Suprapubic skin (tissue), 4 donors: Measurements from ENCODE around the gene AMBRA1. TPM values are rescaled to one million over a fixed set of nuclear protein-coding genes. Genes with fewer than 3 reads are reported as not detected.
"Not testable (repeated sequence)": the region's sequence is repeated elsewhere in the genome, so short reads cannot be mapped to it uniquely, and the experiment has no call there.

Experiments
- DNase-seq, 2 donors: peaks; one replicate each; pipeline ENCODE4 v3.0.0-alpha.2; 2019; ENCODE audit warnings: low spot score in 2 of 2
- H3K27ac ChIP-seq: fragments of 200-600 bp; sonication (generic); one replicate; pipeline ENCODE4 v1.5.1; 2019
- H3K27me3 ChIP-seq: fragments of 200-600 bp; sonication (generic); one replicate; pipeline ENCODE4 v1.5.1; 2019
- H3K36me3 ChIP-seq: fragments of 200-600 bp; sonication (generic); one replicate; pipeline ENCODE4 v1.5.1; 2019
- H3K4me1 ChIP-seq: fragments of 200-600 bp; sonication (generic); one replicate; pipeline ENCODE4 v1.5.1; 2019
- H3K4me3 ChIP-seq: fragments of 200-600 bp; sonication (generic); one replicate; pipeline ENCODE4 v1.5.1; 2019; ENCODE audit warnings: mild to moderate bottlenecking
- H3K9me3 ChIP-seq: fragments of 200-600 bp; sonication (generic); one replicate; pipeline ENCODE4 v1.5.1; 2019
- CTCF ChIP-seq, 2 donors: fragments of 200-600 bp in 1 of 2; fragments of 450-650 bp in 1 of 2; sonication (generic) in 1 of 2; IDR thresholded peaks; one replicate each; pipeline ENCODE4 v1.5.1; 2016 to 2019; ENCODE audit warnings: antibody characterized with exemption in 2 of 2, mild to moderate bottlenecking in 1 of 2, moderate library complexity in 1 of 2
- EP300 ChIP-seq: sonication (generic); formaldehyde crosslinking; IDR thresholded peaks from one replicate; pipeline ENCODE4 v1.6.1; 2017; ENCODE audit warnings: antibody characterized with exemption
- POLR2A ChIP-seq, 2 donors: fragments of 450-650 bp; IDR thresholded peaks; one replicate each; pipeline ENCODE4 v1.6.1; 2017; ENCODE audit warnings: antibody characterized with exemption in 2 of 2, mild to moderate bottlenecking in 2 of 2, moderate library complexity in 2 of 2
- POLR2AphosphoS5 ChIP-seq, 3 donors: sonication (generic); formaldehyde crosslinking; IDR thresholded peaks; one replicate each; pipeline ENCODE4 v1.6.1; 2017; ENCODE audit warnings: antibody characterized with exemption in 3 of 3
- WGBS: methylation state at CpG from one replicate; pipeline ENCODE4 v1.1.5; 2018; 5-methylcytosine and 5-hydroxymethylcytosine counted together
- total RNA-seq, 4 donors: library from RNA; depleted of rRNA; stranded (reverse); fragments of >200 nt; gene quantifications; one replicate each; pipeline ENCODE4 v1.1.0, GENCODE V29; 2016

AMBRA1 gene
- total RNA-seq, 4 donors from 2014 or later: 38.6 to 63.2 (median 45.6) TPM

GRCh38 chr11:46590740-46591605 is 2.9 kb downstream of the AMBRA1 start:
- H3K9me3 ChIP-seq: no peaks in the 10 kb centered on the region
- peak overlapping the region; percentile 13 for H3K4me3 ChIP-seq
- H3K4me1 ChIP-seq: peaks cover 52% of the 10 kb centered on the region
- 33% methylated on average over 11 of the region's 11 CpGs for WGBS
- H3K27ac ChIP-seq: no peak overlapping the region
- peaks cover 2% of the 10 kb centered on the region for H3K36me3 ChIP-seq
- no peak for TF ChIP-seq POLR2AphosphoS5 (IDR thresholded peaks at IDR 0.05)
- no peak for TF ChIP-seq CTCF (IDR thresholded peaks at IDR 0.05)
- no peak for TF ChIP-seq EP300
- TF ChIP-seq POLR2A (IDR thresholded peaks at IDR 0.05): no peak
- H3K27me3 ChIP-seq: no peaks in the 10 kb centered on the region
- no peak for DNase-seq

GRCh38 chr11:46588915-46589314 is 4.9 kb downstream of the AMBRA1 start:
- H3K4me1 ChIP-seq: peaks cover 43% of the 10 kb centered on the region
- no peak overlapping the region for H3K4me3 ChIP-seq
- H3K27ac ChIP-seq: no peak overlapping the region
- no peak for DNase-seq
- no peaks in the 10 kb centered on the region for H3K9me3 ChIP-seq
- peaks cover 2% of the 10 kb centered on the region for H3K36me3 ChIP-seq
- TF ChIP-seq CTCF (IDR thresholded peaks at IDR 0.05) (no peak), EP300 (no peak), POLR2AphosphoS5 (IDR thresholded peaks at IDR 0.05) (no peak), POLR2A (IDR thresholded peaks at IDR 0.05) (no peak)
- no peaks in the 10 kb centered on the region for H3K27me3 ChIP-seq

- DNase-seq: no peak
- Histone ChIP-seq H3K27me3 (no peaks in the 10 kb centered on the region), H3K9me3 (no peaks in the 10 kb centered on the region), H3K4me3 (no peak overlapping the region), H3K27ac (no peak overlapping the region), H3K36me3 (peaks cover 2% of the 10 kb centered on the region), H3K4me1 (peaks cover 43% of the 10 kb centered on the region)
- TF ChIP-seq POLR2A (IDR thresholded peaks at IDR 0.05): no peak
- no peak for TF ChIP-seq EP300
- no peak for TF ChIP-seq CTCF (IDR thresholded peaks at IDR 0.05)
- TF ChIP-seq POLR2AphosphoS5 (IDR thresholded peaks at IDR 0.05): no peak
- WGBS: 83% methylated on average over 5 of the region's 5 CpGs
These were observed 5.7 kb downstream of the AMBRA1 start for GRCh38 chr11:46588131-46588530.

GRCh38 chr11:46583513-46583912 is 10.3 kb downstream of the AMBRA1 start:
- H3K9me3 ChIP-seq, H3K27ac ChIP-seq, H3K36me3 ChIP-seq, H3K27me3 ChIP-seq, H3K4me3 ChIP-seq, H3K4me1 ChIP-seq, DNase-seq: not testable (repeated sequence)
- no CpG with 5 or more reads among the region's 1 CpG for WGBS

GRCh38 chr11:46582588-46582987 is 11.2 kb downstream of the AMBRA1 start:
- peaks cover 2% of the 10 kb centered on the region for H3K36me3 ChIP-seq
- no peaks in the 10 kb centered on the region for H3K4me1 ChIP-seq
- no peaks in the 10 kb centered on the region for H3K27me3 ChIP-seq
- 91% methylated on average over 5 of the region's 5 CpGs for WGBS
- no peak overlapping the region for H3K4me3 ChIP-seq
- DNase-seq: no peak
- H3K27ac ChIP-seq: no peak overlapping the region
- H3K9me3 ChIP-seq: no peaks in the 10 kb centered on the region
- TF ChIP-seq POLR2AphosphoS5 (IDR thresholded peaks at IDR 0.05) (no peak), EP300 (no peak), POLR2A (IDR thresholded peaks at IDR 0.05) (no peak), CTCF (IDR thresholded peaks at IDR 0.05) (no peak)
